Erythroblast (primary cell): ENCODE measurements around the gene CPAMD8.

Source experiments
- GATA1 ChIP-seq: IDR thresholded peaks from 2 replicates; pipeline ENCODE4 v1.6.1; 2011; ENCODE audit warnings: low read depth, mild to moderate bottlenecking, control low read depth, low read length, moderate library complexity
- POLR2A ChIP-seq: IDR thresholded peaks from 2 replicates; pipeline ENCODE4 v1.6.1; 2011; ENCODE audit warnings: mild to moderate bottlenecking, low read length

DNA sequence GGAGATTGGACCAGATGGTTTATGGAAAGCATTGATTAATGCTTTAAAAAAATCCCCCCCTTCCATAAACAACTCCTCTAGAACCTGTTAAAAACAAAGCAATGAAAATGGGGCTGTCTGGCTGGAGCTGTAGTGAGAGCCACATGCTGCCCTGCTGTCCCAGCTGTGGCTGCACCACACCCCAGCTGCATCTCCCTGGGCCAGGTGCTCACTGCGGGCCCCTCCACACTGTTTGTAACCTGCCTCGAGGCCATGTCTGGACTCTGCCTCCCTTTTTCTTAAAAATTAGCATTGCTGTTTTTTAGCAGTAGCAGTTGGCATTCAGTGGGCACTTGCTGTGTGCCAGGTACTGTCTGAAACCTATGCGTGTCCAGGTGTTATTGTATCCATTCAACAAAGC, 153.0 kb downstream of the CPAMD8 start:
- TF ChIP-seq POLR2A (no peak), GATA1 (no peak)
